Gastrocnemius medialis (tissue), 4 donors: ENCODE data around the gene GRAMD2B. TPM values are rescaled to one million over a fixed set of nuclear protein-coding genes. Genes with fewer than 3 reads are reported as not detected.
"Not testable (repeated sequence)": the region's sequence is repeated elsewhere in the genome, so short reads cannot be mapped to it uniquely, and the experiment has no call there.

Experiments used
- ATAC-seq, 2 donors: fragments of 150-250 bp; one replicate each; pipeline ENCODE4 v1.9.1; 2016
- DNase-seq, 2 donors: peaks; one replicate each; pipeline ENCODE4 v3.0.0-alpha.2; 2019
- H3K27ac ChIP-seq, 4 donors: fragments of 200-600 bp; sonication (generic); 1 replicate in 1 of 4; 2 replicates in 3 of 4; pipeline ENCODE4 v1.5.1; 2016 to 2018; ENCODE audit warnings: mild to moderate bottlenecking in 2 of 4, moderate library complexity in 1 of 4
- H3K27me3 ChIP-seq, 3 donors: fragments of 200-600 bp; sonication (generic) in 2 of 3; 1 replicate in 1 of 3; 2 replicates in 2 of 3; pipeline versions ENCODE4 v1.5.1 to v1.6.0; 2016 to 2019; ENCODE audit warnings: mild to moderate bottlenecking in 1 of 3, moderate library complexity in 1 of 3
- H3K36me3 ChIP-seq, 2 donors: fragments of 200-600 bp; sonication (generic) in 1 of 2; one replicate each; pipeline ENCODE4 v1.5.1; 2017 to 2018
- H3K4me1 ChIP-seq, 2 donors: fragments of 200-600 bp; sonication (generic) in 1 of 2; one replicate each; pipeline ENCODE4 v1.5.1; 2016 to 2017; ENCODE audit warnings: mild to moderate bottlenecking in 2 of 2
- H3K4me3 ChIP-seq, 4 donors: fragments of 200-600 bp; sonication (generic) in 3 of 4; 1 replicate in 1 of 4; 2 replicates in 3 of 4; pipeline ENCODE4 v1.5.1; 2016 to 2019; ENCODE audit warnings: mild to moderate bottlenecking in 2 of 4
- H3K9me3 ChIP-seq, 3 donors: fragments of 200-600 bp; sonication (generic) in 2 of 3; 1 replicate in 1 of 3; 2 replicates in 2 of 3; pipeline ENCODE4 v1.5.1; 2016 to 2019
- CTCF ChIP-seq, 5 experiments: fragments of 450-650 bp in 3 of 5; fragments of 200-600 bp in 2 of 5; sonication (generic) in 2 of 5; IDR thresholded peaks in 4 of 5; conservative IDR thresholded peaks in 1 of 5; 1 replicate in 4 of 5; 2 replicates in 1 of 5; pipeline ENCODE4 v1.5.1; 2016 to 2019; ENCODE audit warnings: antibody characterized with exemption in 5 of 5, mild to moderate bottlenecking in 3 of 5, moderate library complexity in 3 of 5
- POLR2A ChIP-seq, 2 donors: fragments of 450-650 bp; IDR thresholded peaks; one replicate each; pipeline ENCODE4 v1.6.1; 2017; ENCODE audit warnings: antibody characterized with exemption in 2 of 2, mild to moderate bottlenecking in 2 of 2, moderate library complexity in 2 of 2
- in situ Hi-C, 4 donors: fragments of 200-750 bp; cut with MboI; loops; one replicate each; pipeline versions ENCODE4 v1.15.0 to v1.8.0; 2017; ENCODE audit warnings: low sequenced_read_pairs in 4 of 4
- intact Hi-C: fragments of 100-400 bp; cut with DNase I; formaldehyde crosslinking; loops from one replicate; pipeline ENCODE4 v1.15.1; 2023; ENCODE audit warnings: low total_unique reads
- total RNA-seq, 4 donors: library from RNA; depleted of rRNA; stranded (reverse); fragments of >200 nt; gene quantifications; one replicate each; pipeline versions ENCODE4 v1.1.0 to v1.2.3, GENCODE V29; 2016

GRAMD2B gene
- total RNA-seq, 4 donors from 2014 or later: 4.6 to 10.4 (median 8.9) TPM

DNA sequence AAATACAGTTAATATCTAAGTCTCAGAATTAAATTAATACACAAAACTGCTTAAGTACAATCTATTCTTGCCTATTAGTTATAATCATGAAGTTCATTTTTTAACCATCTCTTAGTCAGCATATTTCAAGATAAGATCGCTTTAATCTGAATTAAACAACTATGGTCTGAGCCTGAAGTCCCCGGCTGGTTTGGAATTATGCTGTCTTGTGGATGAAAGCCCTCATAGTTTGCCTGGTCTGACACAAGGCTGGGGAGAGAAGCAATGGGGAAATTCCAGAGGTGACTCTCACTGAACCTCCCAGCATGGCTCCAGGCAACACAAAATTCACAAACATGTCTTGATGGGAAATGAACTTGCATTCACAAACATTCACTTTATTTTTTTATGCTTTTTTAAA lies 28.0 kb upstream of the GRAMD2B start:
- Histone ChIP-seq H3K9me3 (peaks cover 0 to 7% (median 0%) of the 10 kb centered on the region in 3 donors), H3K27ac (no peak overlapping the region), H3K27me3 (no peaks in the 10 kb centered on the region), H3K36me3 (no peaks in the 10 kb centered on the region), H3K4me3 (no peak overlapping the region), H3K4me1 (no peaks in the 10 kb centered on the region)
- no peak for TF ChIP-seq CTCF (IDR thresholded peaks at IDR 0.05 in 4 of 5, conservative IDR thresholded peaks at IDR 0.05 in 1 of 5)
- TF ChIP-seq POLR2A (IDR thresholded peaks at IDR 0.05): no peak
- no peak for DNase-seq
- intact Hi-C loops: no loop called here
- no peak for ATAC-seq
- in situ Hi-C loops: no loop called here

- H3K27ac ChIP-seq: no peak overlapping the region
- no peaks in the 10 kb centered on the region for H3K27me3 ChIP-seq
- H3K9me3 ChIP-seq: peaks cover 0 to 7% (median 0%) of the 10 kb centered on the region in 3 donors
- ATAC-seq: no peak
- DNase-seq: no peak
- no peak for TF ChIP-seq CTCF (IDR thresholded peaks at IDR 0.05 in 4 of 5, conservative IDR thresholded peaks at IDR 0.05 in 1 of 5)
- no peak for TF ChIP-seq POLR2A (IDR thresholded peaks at IDR 0.05)
- H3K36me3 ChIP-seq: no peaks in the 10 kb centered on the region
- in situ Hi-C loops: no loop called here
- no peak overlapping the region for H3K4me3 ChIP-seq
- intact Hi-C loops: no loop called here
- no peaks in the 10 kb centered on the region for H3K4me1 ChIP-seq
These were observed 27.6 kb upstream of the GRAMD2B start for GRCh38 chr5:126395605-126396004.

- in situ Hi-C loops, H3K27me3 ChIP-seq, H3K36me3 ChIP-seq, intact Hi-C loops, H3K4me3 ChIP-seq, ATAC-seq, DNase-seq, H3K27ac ChIP-seq, H3K4me1 ChIP-seq, H3K9me3 ChIP-seq: not testable (repeated sequence)
These were observed 26.5 kb upstream of the GRAMD2B start for GRCh38 chr5:126396721-126397120.

- in situ Hi-C loops: no loop called here
- intact Hi-C loops: no loop called here
- ATAC-seq (no peak), DNase-seq (no peak)
- peaks cover 6 to 17% of the 10 kb centered on the region in 2 donors for H3K4me1 ChIP-seq
- peaks cover 0 to 7% (median 0%) of the 10 kb centered on the region in 3 donors for H3K9me3 ChIP-seq
- H3K36me3 ChIP-seq: no peaks in the 10 kb centered on the region
- no peak overlapping the region for H3K4me3 ChIP-seq
- no peaks in the 10 kb centered on the region for H3K27me3 ChIP-seq
- TF ChIP-seq POLR2A (IDR thresholded peaks at IDR 0.05) (no peak), CTCF (IDR thresholded peaks at IDR 0.05 in 4 of 5, conservative IDR thresholded peaks at IDR 0.05 in 1 of 5) (no peak)
- H3K27ac ChIP-seq: no peak overlapping the region
These were observed 24.4 kb upstream of the GRAMD2B start for GRCh38 chr5:126398791-126399190.

GRCh38 chr5:126400621-126401251 lies 22.5 kb upstream of the GRAMD2B start:
- Histone ChIP-seq H3K36me3 (no peaks in the 10 kb centered on the region), H3K27ac (no peak overlapping the region), H3K27me3 (no peaks in the 10 kb centered on the region), H3K9me3 (peaks cover 0 to 7% (median 0%) of the 10 kb centered on the region in 3 donors), H3K4me3 (no peak overlapping the region), H3K4me1 (peaks cover 6 to 21% of the 10 kb centered on the region in 2 donors)
- TF ChIP-seq CTCF (IDR thresholded peaks at IDR 0.05 in 4 of 5, conservative IDR thresholded peaks at IDR 0.05 in 1 of 5): no peak
- TF ChIP-seq POLR2A (IDR thresholded peaks at IDR 0.05): no peak
- in situ Hi-C loops (no loop called here), intact Hi-C loops (no loop called here)
- ATAC-seq (no peak), DNase-seq (no peak)
